ENCODE results near the gene AP5Z1.

Gene AP5Z1

GRCh38 chr7:4745971-4746919, 29.2 kb upstream of the AP5Z1 start:
- no peak for DNase-seq

- no peak for DNase-seq
Observed at GRCh38 chr7:4747013-4747412, 28.4 kb upstream of the AP5Z1 start.

GRCh38 chr7:4747746-4748145, 27.7 kb upstream of the AP5Z1 start:
- no peak for DNase-seq

- DNase-seq = no peak
Observed at GRCh38 chr7:4748231-4748681, 27.2 kb upstream of the AP5Z1 start.

GRCh38 chr7:4749363-4749762, 26.1 kb upstream of the AP5Z1 start:
- DNase-seq = no peak

- DNase-seq = no peak
Observed at GRCh38 chr7:4749798-4750197, 25.6 kb upstream of the AP5Z1 start.

GRCh38 chr7:4751398-4751947, 23.9 kb upstream of the AP5Z1 start:
- no peak for DNase-seq

- no peak for DNase-seq
Observed at GRCh38 chr7:4753598-4754432, 21.6 kb upstream of the AP5Z1 start.

GRCh38 chr7:4754433-4755010, 20.9 kb upstream of the AP5Z1 start:
- DNase-seq = no peak

GRCh38 chr7:4755045-4755444, 20.4 kb upstream of the AP5Z1 start:
- no peak for DNase-seq

- no peak for DNase-seq
Observed at GRCh38 chr7:4758111-4758510, 17.3 kb upstream of the AP5Z1 start.

GRCh38 chr7:4758791-4759190, 16.6 kb upstream of the AP5Z1 start:
- no peak for DNase-seq

GRCh38 chr7:4759211-4759610, 16.2 kb upstream of the AP5Z1 start:
- no peak for DNase-seq

GRCh38 chr7:4760952-4761351, 14.5 kb upstream of the AP5Z1 start:
- DNase-seq = no peak

GRCh38 chr7:4762121-4763055, 13.0 kb upstream of the AP5Z1 start:
- no peak for DNase-seq

- DNase-seq = no peak
Observed at GRCh38 chr7:4763091-4763793, 12.2 kb upstream of the AP5Z1 start.

GRCh38 chr7:4763794-4764185, 11.6 kb upstream of the AP5Z1 start:
- no peak for DNase-seq

GRCh38 chr7:4764402-4765007, 10.9 kb upstream of the AP5Z1 start:
- DNase-seq = no peak

GRCh38 chr7:4765776-4766490, 9.5 kb upstream of the AP5Z1 start:
- no peak for DNase-seq
